Panc1 (cell line): Measurements from ENCODE around the gene MAEA. TPM values are rescaled to one million over a fixed set of nuclear protein-coding genes. Genes with fewer than 3 reads are reported as not detected.

Experiments
- ATAC-seq: fragments of 200-7000 bp; cut with Tn5 transposase; 2 replicates; pipeline ENCODE4 v1.9.1; 2020; ENCODE audit warnings: mild to moderate bottlenecking, moderate library complexity
- BruUV-seq: library from RNA; stranded (reverse); fragments of 400-500 nt; replicated peaks from 2 replicates; lab custom pipeline; 2021; lab: Mats Ljungman, UMichigan
- CTCF ChIA-PET: fragments of 300-600 bp; sonication (Branson Sonifier 250); formaldehyde crosslinking; loops from one replicate; lab custom pipeline; 2022; ENCODE audit warnings: antibody characterized with exemption; lab: Charles Lee
- POLR2A ChIA-PET: fragments of 300-600 bp; sonication (Branson Sonifier 250); formaldehyde crosslinking; loops from one replicate; lab custom pipeline; 2022; ENCODE audit warnings: antibody characterized with exemption; lab: Charles Lee
- DNase-seq: peaks from one replicate; pipeline ENCODE4 v3.0.0-alpha.2; 2010; ENCODE audit warnings: low read depth, low spot score
- H3K27ac ChIP-seq: 2 replicates; pipeline ENCODE4 v1.5.1; 2011; ENCODE audit warnings: mild to moderate bottlenecking, low read length, inconsistent platforms
- H3K27me3 ChIP-seq: fragments of 200-500 bp; sonication (Bioruptor generic); 2 replicates; pipeline ENCODE4 v1.6.0; 2014; ENCODE audit warnings: low read length, inconsistent platforms; ENCODE audit not compliant: control insufficient read depth, insufficient read depth
- H3K36me3 ChIP-seq: fragments of 200-500 bp; sonication (Bioruptor generic); 2 replicates; pipeline ENCODE4 v1.5.1; 2014; ENCODE audit warnings: inconsistent platforms, mild to moderate bottlenecking, low read length, moderate library complexity; ENCODE audit not compliant: control insufficient read depth, insufficient read depth
- H3K4me1 ChIP-seq: 2 replicates; pipeline ENCODE4 v1.5.1; 2011; ENCODE audit warnings: inconsistent platforms, mild to moderate bottlenecking, low read length, moderate library complexity; ENCODE audit not compliant: control insufficient read depth, insufficient read depth
- H3K4me3 ChIP-seq, 2 experiments: 2 replicates each; pipeline ENCODE4 v1.5.1; 2011 to 2012; ENCODE audit warnings: low read depth in 2 of 2, low read length in 2 of 2, mild to moderate bottlenecking in 2 of 2, inconsistent platforms in 1 of 2, moderate library complexity in 1 of 2
- H3K9me3 ChIP-seq: fragments of 200-500 bp; sonication (Bioruptor generic); 2 replicates; pipeline ENCODE4 v1.5.1; 2014; ENCODE audit warnings: low read depth, mild to moderate bottlenecking, inconsistent platforms, low read length, moderate library complexity; ENCODE audit not compliant: control insufficient read depth, insufficient read depth
- POLR2AphosphoS5 ChIP-seq: IDR thresholded peaks from 2 replicates; pipeline ENCODE4 v1.6.1; 2012; ENCODE audit warnings: mild to moderate bottlenecking, low read depth, low read length, moderate library complexity
- SIN3A ChIP-seq: IDR thresholded peaks from 2 replicates; pipeline ENCODE4 v1.6.1; 2012; ENCODE audit warnings: low read depth, mild to moderate bottlenecking, low read length, moderate library complexity, borderline replicate concordance; ENCODE audit not compliant: insufficient read depth
- TCF7L2 ChIP-seq: IDR thresholded peaks from 2 replicates; pipeline ENCODE4 v1.6.1; 2011; ENCODE audit warnings: mild to moderate bottlenecking, low read depth, low read length, inconsistent platforms
- in situ Hi-C: cut with HindIII; loops from 2 replicates; pipeline ENCODE4 v1.10.0; 2016; ENCODE audit warnings: low sequenced_read_pairs, low pct_unique_long_range_greater_than_20kb
- intact Hi-C: fragments of 100-400 bp; cut with micrococcal nuclease; formaldehyde crosslinking; loops from one replicate; pipeline ENCODE4 v1.10.0; 2022; ENCODE audit not compliant: unreplicated experiment
- total RNA-seq: library from RNA; stranded (reverse); gene quantifications from one replicate; pipeline ENCODE4 v1.2.1, GENCODE V29; 2021; ENCODE audit not compliant: unreplicated experiment
- TF ChIP-seq, protein P1 (sequence below), 2 experiments: IDR thresholded peaks; 2 replicates each; pipeline ENCODE4 v1.6.1; 2011 to 2012; ENCODE audit warnings: low read depth in 2 of 2, control low read depth in 1 of 2, low read length in 1 of 2, mild to moderate bottlenecking in 1 of 2, moderate library complexity in 1 of 2; ENCODE audit not compliant: insufficient read depth in 1 of 2
- TF ChIP-seq, protein P2 (sequence below): fragments of 450-650 bp; IDR thresholded peaks from 2 replicates; pipeline ENCODE4 v1.5.1; 2017; ENCODE audit warnings: mild to moderate bottlenecking

The MAEA gene
- total RNA-seq, 1 experiment from 2014 or later, result 62.3 TPM

GRCh38 chr4:1376841-1377605, 87.3 kb downstream of the MAEA start:
- DNase-seq (no peak), ATAC-seq (0 out of 2 replicates have a peak, but pooled peaks have one; percentile 40)
- ChIA-PET POLR2A (no interaction called here), CTCF (no interaction called here)
- BruUV-seq, result no TSS peak
- in situ Hi-C loops, result no loop called here
- no peaks in the 10 kb centered on the region for H3K9me3 ChIP-seq
- no peaks in the 10 kb centered on the region for H3K36me3 ChIP-seq
- no peak for TF ChIP-seq SIN3A
- TF ChIP-seq TCF7L2, result no peak
- TF ChIP-seq, protein P1, sequence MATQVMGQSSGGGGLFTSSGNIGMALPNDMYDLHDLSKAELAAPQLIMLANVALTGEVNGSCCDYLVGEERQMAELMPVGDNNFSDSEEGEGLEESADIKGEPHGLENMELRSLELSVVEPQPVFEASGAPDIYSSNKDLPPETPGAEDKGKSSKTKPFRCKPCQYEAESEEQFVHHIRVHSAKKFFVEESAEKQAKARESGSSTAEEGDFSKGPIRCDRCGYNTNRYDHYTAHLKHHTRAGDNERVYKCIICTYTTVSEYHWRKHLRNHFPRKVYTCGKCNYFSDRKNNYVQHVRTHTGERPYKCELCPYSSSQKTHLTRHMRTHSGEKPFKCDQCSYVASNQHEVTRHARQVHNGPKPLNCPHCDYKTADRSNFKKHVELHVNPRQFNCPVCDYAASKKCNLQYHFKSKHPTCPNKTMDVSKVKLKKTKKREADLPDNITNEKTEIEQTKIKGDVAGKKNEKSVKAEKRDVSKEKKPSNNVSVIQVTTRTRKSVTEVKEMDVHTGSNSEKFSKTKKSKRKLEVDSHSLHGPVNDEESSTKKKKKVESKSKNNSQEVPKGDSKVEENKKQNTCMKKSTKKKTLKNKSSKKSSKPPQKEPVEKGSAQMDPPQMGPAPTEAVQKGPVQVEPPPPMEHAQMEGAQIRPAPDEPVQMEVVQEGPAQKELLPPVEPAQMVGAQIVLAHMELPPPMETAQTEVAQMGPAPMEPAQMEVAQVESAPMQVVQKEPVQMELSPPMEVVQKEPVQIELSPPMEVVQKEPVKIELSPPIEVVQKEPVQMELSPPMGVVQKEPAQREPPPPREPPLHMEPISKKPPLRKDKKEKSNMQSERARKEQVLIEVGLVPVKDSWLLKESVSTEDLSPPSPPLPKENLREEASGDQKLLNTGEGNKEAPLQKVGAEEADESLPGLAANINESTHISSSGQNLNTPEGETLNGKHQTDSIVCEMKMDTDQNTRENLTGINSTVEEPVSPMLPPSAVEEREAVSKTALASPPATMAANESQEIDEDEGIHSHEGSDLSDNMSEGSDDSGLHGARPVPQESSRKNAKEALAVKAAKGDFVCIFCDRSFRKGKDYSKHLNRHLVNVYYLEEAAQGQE (IDR thresholded peaks at IDR 0.05; ENCODE audit: insufficient read depth in 1 of 2, low read depth in 2 of 2, low read length in 1 of 2), result no peak
- no peak for TF ChIP-seq POLR2AphosphoS5
- TF ChIP-seq, protein P2, sequence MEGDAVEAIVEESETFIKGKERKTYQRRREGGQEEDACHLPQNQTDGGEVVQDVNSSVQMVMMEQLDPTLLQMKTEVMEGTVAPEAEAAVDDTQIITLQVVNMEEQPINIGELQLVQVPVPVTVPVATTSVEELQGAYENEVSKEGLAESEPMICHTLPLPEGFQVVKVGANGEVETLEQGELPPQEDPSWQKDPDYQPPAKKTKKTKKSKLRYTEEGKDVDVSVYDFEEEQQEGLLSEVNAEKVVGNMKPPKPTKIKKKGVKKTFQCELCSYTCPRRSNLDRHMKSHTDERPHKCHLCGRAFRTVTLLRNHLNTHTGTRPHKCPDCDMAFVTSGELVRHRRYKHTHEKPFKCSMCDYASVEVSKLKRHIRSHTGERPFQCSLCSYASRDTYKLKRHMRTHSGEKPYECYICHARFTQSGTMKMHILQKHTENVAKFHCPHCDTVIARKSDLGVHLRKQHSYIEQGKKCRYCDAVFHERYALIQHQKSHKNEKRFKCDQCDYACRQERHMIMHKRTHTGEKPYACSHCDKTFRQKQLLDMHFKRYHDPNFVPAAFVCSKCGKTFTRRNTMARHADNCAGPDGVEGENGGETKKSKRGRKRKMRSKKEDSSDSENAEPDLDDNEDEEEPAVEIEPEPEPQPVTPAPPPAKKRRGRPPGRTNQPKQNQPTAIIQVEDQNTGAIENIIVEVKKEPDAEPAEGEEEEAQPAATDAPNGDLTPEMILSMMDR, result no peak
- no peak overlapping the region for H3K27ac ChIP-seq
- no peak overlapping the region for H3K4me3 ChIP-seq
- H3K27me3 ChIP-seq, result no peaks in the 10 kb centered on the region
- intact Hi-C loops, result no loop called here
- no peaks in the 10 kb centered on the region for H3K4me1 ChIP-seq

- no peak for ATAC-seq
- DNase-seq, result no peak
- POLR2A ChIA-PET, result no interaction called here
- in situ Hi-C loops (no loop called here), intact Hi-C loops (no loop called here)
- H3K4me1 ChIP-seq, result no peaks in the 10 kb centered on the region
- H3K36me3 ChIP-seq, result no peaks in the 10 kb centered on the region
- TF ChIP-seq POLR2AphosphoS5 (no peak), TCF7L2 (no peak), SIN3A (no peak)
- TF ChIP-seq, protein P1 (IDR thresholded peaks at IDR 0.05; ENCODE audit: insufficient read depth in 1 of 2, low read depth in 2 of 2, low read length in 1 of 2), result no peak
- TF ChIP-seq, protein P2, result no peak
- BruUV-seq, result no TSS peak
- H3K27ac ChIP-seq, result no peak overlapping the region
- H3K27me3 ChIP-seq, result no peaks in the 10 kb centered on the region
- CTCF ChIA-PET, result no interaction called here
- H3K9me3 ChIP-seq, result no peaks in the 10 kb centered on the region
- no peak overlapping the region for H3K4me3 ChIP-seq
These were observed 88.0 kb downstream of the MAEA start for GRCh38 chr4:1377606-1378261.
